ENCODE data around the gene ATP5F1C. TPM values are rescaled to one million over a fixed set of nuclear protein-coding genes. Genes with fewer than 3 reads are reported as not detected.

ATP5F1C gene
- total and polyA plus RNA-seq, 10 of the 15 experiments (the other 5 are each of a cell fraction or from before 2014, with no cell fraction given): 307 to 978 (median 454) TPM

- no peak for TF ChIP-seq ZNF217 (IDR thresholded peaks at IDR 0.05)
- no peak for TF ChIP-seq EZH2 (IDR thresholded peaks at IDR 0.05; ENCODE audit: borderline replicate concordance, control insufficient read depth, low read depth, low read length)
- no peak for TF ChIP-seq MYB (IDR thresholded peaks at IDR 0.05; ENCODE audit: borderline replicate concordance, low read depth, low read length)
- TF ChIP-seq ZNF592 (IDR thresholded peaks at IDR 0.05): no peak
- no peak for TF ChIP-seq ZNF687 (IDR thresholded peaks at IDR 0.05)
- TF ChIP-seq ZNF207 (IDR thresholded peaks at IDR 0.05; ENCODE audit: borderline replicate concordance): no peak
- no peak for TF ChIP-seq ZSCAN29 (IDR thresholded peaks at IDR 0.05)
- TF ChIP-seq JUND (IDR thresholded peaks at IDR 0.05; ENCODE audit: low read depth, low read length): no peak
- TF ChIP-seq TCF3 (IDR thresholded peaks at IDR 0.05; ENCODE audit: borderline replicate concordance, insufficient read depth, low read depth, low read length): no peak
- TF ChIP-seq SMARCA5 (IDR thresholded peaks at IDR 0.05): no peak
- no peak for TF ChIP-seq SRF (IDR thresholded peaks at IDR 0.05; ENCODE audit: low read depth in 2 of 2, low read length in 2 of 2)
- no peak for TF ChIP-seq HDAC6 (IDR thresholded peaks at IDR 0.05; ENCODE audit: unreplicated experiment)
- H2AFZ ChIP-seq (ENCODE audit: control insufficient read depth, low read depth, low read length): no peak overlapping the region
- no peaks in the 10 kb centered on the region for H3K79me2 ChIP-seq (ENCODE audit: control insufficient read depth, insufficient read depth, low read length)
- no peak overlapping the region for H3K4me2 ChIP-seq (ENCODE audit: control insufficient read depth, insufficient read depth)
- ATAC-seq: no peak
- CTCF ChIA-PET: interaction anchor here (1.0 kb wide), 1 partner anchor 12 kb away, joined by 3 read pairs; no protein-coding TSS in a partner anchor
- POLR2A ChIA-PET: no interaction called here
- no peaks in the 10 kb centered on the region for H3K9me3 ChIP-seq (replicated peaks; ENCODE audit: control insufficient read depth, insufficient read depth, low read length)
- WGBS (ENCODE audit: insufficient coverage, insufficient replicate concordance, low lambda C conversion rate, missing lambda C conversion rate): 87% methylated on average over 8 of the region's 8 CpGs
- H3K4me1 ChIP-seq (ENCODE audit: control insufficient read depth, insufficient read depth, low read length): no peaks in the 10 kb centered on the region
- DNase-seq (ENCODE audit: low read depth, low spot score): no peak
- no peak overlapping the region for H3K27ac ChIP-seq (ENCODE audit: control insufficient read depth, insufficient read depth)
- RAD21 ChIA-PET (ENCODE audit: unreplicated experiment): no interaction called here
- SMC1A ChIA-PET (ENCODE audit: uncharacterized antibody, unreplicated experiment): no interaction called here
- H4K20me1 ChIP-seq (ENCODE audit: control insufficient read depth, insufficient read depth): no peaks in the 10 kb centered on the region
- in situ Hi-C loops (cut with MboI) (no loop called here), intact Hi-C loops (cut with micrococcal nuclease; ENCODE audit: unreplicated experiment) (no loop called here)
- no peaks in the 10 kb centered on the region for H3K27me3 ChIP-seq (replicated peaks in 1 of 2; ENCODE audit: control insufficient read depth in 2 of 2, insufficient read depth in 2 of 2, low read length in 1 of 2)
- no TSS peak for BruUV-seq (replicated peaks)
- no peak overlapping the region for H3K9ac ChIP-seq (ENCODE audit: control insufficient read depth, insufficient read depth, low read length)
- FAIRE-seq: no peak
- no peak overlapping the region for H3K4me3 ChIP-seq
- no peaks in the 10 kb centered on the region for H3K36me3 ChIP-seq (ENCODE audit: control insufficient read depth in 2 of 2, insufficient read depth in 2 of 2, low read length in 1 of 2)
These were observed 43.7 kb upstream of the ATP5F1C start for GRCh38 chr10:7744307-7744706.
